A549 (cell line): ENCODE measurements around the gene LMNA. TPM values are rescaled to one million over a fixed set of nuclear protein-coding genes. Genes with fewer than 3 reads are reported as not detected.
A peak's percentile ranks its signal among the peaks of the same experiment; 100 is the strongest.
"Not testable (repeated sequence)": the region's sequence is repeated elsewhere in the genome, so short reads cannot be mapped to it uniquely, and the experiment has no call there.

Experiments
- ATAC-seq, 2 experiments: fragments of 200-7000 bp in 1 of 2; fragments of >200 bp in 1 of 2; cut with Nextera tagmentation in 1 of 2; cut with Tn5 transposase in 1 of 2; 3 replicates each; pipeline versions ENCODE4 v1.8.0 to v1.9.1; 2018 to 2020; ENCODE audit warnings: mild to moderate bottlenecking in 1 of 2, moderate library complexity in 1 of 2
- CTCF ChIA-PET: fragments of 300-600 bp; sonication (Branson Sonifier 250); formaldehyde crosslinking; extraction: SDS; loops from one replicate; lab custom pipeline; 2021; ENCODE audit warnings: antibody characterized with exemption, inconsistent platforms; lab: Yijun Ruan, JAX
- POLR2A ChIA-PET: fragments of 350-600 bp; formaldehyde crosslinking; extraction: SDS; loops from one replicate; lab custom pipeline; 2021; ENCODE audit warnings: antibody characterized with exemption, inconsistent platforms; lab: Yijun Ruan, JAX
- DNase-seq, 2 experiments: peaks; one replicate each; pipeline versions ENCODE4 v3.0.0 to v3.0.0-alpha.2; 2011 to 2016; ENCODE audit warnings: low read depth in 1 of 2, low spot score in 1 of 2
- FAIRE-seq: peaks from 2 replicates; lab custom pipeline; 2011; peaks lifted over from hg19 to GRCh38; lab: Jason Lieb, UNC
- H3K27ac ChIP-seq, 2 experiments: fragments of >200 bp; sonication (Bioruptor Twin); formaldehyde crosslinking; 3 replicates each; pipeline ENCODE4 v1.5.1; 2016 to 2017
- H3K4me1 ChIP-seq: fragments of >200 bp; sonication (Bioruptor Twin); formaldehyde crosslinking; 3 replicates; pipeline ENCODE4 v1.6.1; 2016
- H3K4me2 ChIP-seq: fragments of >200 bp; sonication (Bioruptor Twin); formaldehyde crosslinking; 3 replicates; pipeline ENCODE4 v1.6.1; 2016
- H3K4me3 ChIP-seq: fragments of >200 bp; sonication (Bioruptor Twin); formaldehyde crosslinking; 3 replicates; pipeline ENCODE4 v1.5.1; 2016
- H3K9me3 ChIP-seq: fragments of >200 bp; sonication (Bioruptor Twin); formaldehyde crosslinking; 3 replicates; pipeline ENCODE4 v1.6.1; 2016
- BHLHE40 ChIP-seq: IDR thresholded peaks from 2 replicates; pipeline ENCODE4 v1.6.1; 2012; ENCODE audit warnings: low read depth, low read length, inconsistent platforms
- CBX2 ChIP-seq: fragments of 200-600 bp; sonication (generic); IDR thresholded peaks from 2 replicates; pipeline ENCODE4 v1.6.1; 2016; ENCODE audit warnings: low read depth, mild to moderate bottlenecking, borderline replicate concordance
- CHD4 ChIP-seq: fragments of 200-600 bp; sonication (generic); IDR thresholded peaks from 2 replicates; pipeline ENCODE4 v1.6.1; 2016; ENCODE audit warnings: antibody characterized with exemption, mild to moderate bottlenecking, borderline replicate concordance
- EHMT2 ChIP-seq: fragments of 200-600 bp; sonication (generic); IDR thresholded peaks from 2 replicates; pipeline ENCODE4 v1.6.1; 2016; ENCODE audit warnings: antibody characterized with exemption, low read depth, mild to moderate bottlenecking, moderate library complexity
- FOXS1 ChIP-seq: fragments of 250-450 bp; sonication (Bioruptor Pico); IDR thresholded peaks from 2 replicates; pipeline ENCODE4 v1.5.0; 2020; ENCODE audit warnings: mild to moderate bottlenecking, moderate library complexity
- HDAC2 ChIP-seq: fragments of 200-600 bp; sonication (generic); IDR thresholded peaks from 2 replicates; pipeline ENCODE4 v1.6.1; 2016
- HEYL ChIP-seq: fragments of 250-450 bp; sonication (Bioruptor Pico); IDR thresholded peaks from 2 replicates; pipeline ENCODE4 v1.8.0; 2021; ENCODE audit warnings: mild to moderate bottlenecking, moderate library complexity
- HOXA7 ChIP-seq: fragments of 250-450 bp; sonication (Bioruptor Pico); IDR thresholded peaks from 2 replicates; pipeline ENCODE4 v1.5.0; 2020; ENCODE audit warnings: mild to moderate bottlenecking, moderate library complexity
- JUN ChIP-seq, 2 experiments: fragments of >200 bp; sonication (Bioruptor Twin); formaldehyde crosslinking; IDR thresholded peaks; 2 replicates in 1 of 2; 3 replicates in 1 of 2; pipeline ENCODE4 v1.6.1; 2016 to 2017
- JUNB ChIP-seq: fragments of >200 bp; sonication (Bioruptor Twin); formaldehyde crosslinking; IDR thresholded peaks from 2 replicates; pipeline ENCODE4 v1.6.1; 2016
- MAFK ChIP-seq: fragments of 450-650 bp; IDR thresholded peaks from 2 replicates; pipeline ENCODE4 v1.6.1; 2014; ENCODE audit not compliant: partially characterized antibody
- MAZ ChIP-seq: fragments of 150-350 bp; IDR thresholded peaks from 2 replicates; pipeline ENCODE4 v1.6.1; 2014; ENCODE audit warnings: antibody characterized with exemption, low read depth, low read length, borderline replicate concordance
- NFE2L2 ChIP-seq: fragments of 150-350 bp; conservative IDR thresholded peaks from 2 replicates; pipeline ENCODE4 v1.6.1; 2014; ENCODE audit warnings: low read length
- RARB ChIP-seq: fragments of 250-450 bp; sonication (Bioruptor Pico); IDR thresholded peaks from 2 replicates; pipeline ENCODE4 v1.8.0; 2021; ENCODE audit warnings: mild to moderate bottlenecking, moderate library complexity
- RCOR1 ChIP-seq: fragments of 150-350 bp; IDR thresholded peaks from 2 replicates; pipeline ENCODE4 v1.6.1; 2014; ENCODE audit warnings: antibody characterized with exemption, low read length, low read depth
- SREBF2 ChIP-seq: fragments of 450-650 bp; IDR thresholded peaks from 2 replicates; pipeline ENCODE4 v1.6.1; 2014; ENCODE audit warnings: mild to moderate bottlenecking, moderate library complexity
- TP53 ChIP-seq: fragments of 250-450 bp; sonication (Bioruptor Pico); IDR thresholded peaks from 2 replicates; pipeline ENCODE4 v1.5.0; 2021; ENCODE audit warnings: mild to moderate bottlenecking, moderate library complexity
- ZC3H11A ChIP-seq: fragments of 450-650 bp; IDR thresholded peaks from 2 replicates; pipeline ENCODE4 v1.6.1; 2014; ENCODE audit warnings: antibody characterized with exemption, mild to moderate bottlenecking
- ZNF302 ChIP-seq: fragments of 250-450 bp; sonication (Bioruptor Pico); IDR thresholded peaks from 2 replicates; pipeline ENCODE4 v1.9.0; 2021; ENCODE audit warnings: inconsistent platforms, mild to moderate bottlenecking, moderate library complexity
- WGBS: methylation state at CpG from one replicate; pipeline ENCODE4 v1.1.6; 2017; ENCODE audit errors: missing lambda C conversion rate; 5-methylcytosine and 5-hydroxymethylcytosine counted together
- polyA plus RNA-seq, 4 experiments: library from polyadenylated mRNA; depleted of rRNA in 3 of 4; stranded (reverse); fragments of >200 nt; fragmentation: RNase III in 1 of 4; extraction: RNeasy Plus Mini Kit Qiagen cat#74134 plus additional on column Dnase treatment in 1 of 4; gene quantifications; 2 replicates in 3 of 4; 3 replicates in 1 of 4; pipeline ENCODE4 v1.2.3, GENCODE V29; 2011 to 2017
- TF ChIP-seq, protein P1 (sequence below): fragments of 450-650 bp; IDR thresholded peaks from 2 replicates; pipeline ENCODE4 v1.6.1; 2014; ENCODE audit warnings: antibody characterized with exemption
- TF ChIP-seq, protein P2 (sequence below): fragments of 250-450 bp; sonication (Bioruptor Pico); IDR thresholded peaks from 2 replicates; pipeline ENCODE4 v1.5.0; 2021; ENCODE audit warnings: mild to moderate bottlenecking, moderate library complexity, borderline replicate concordance
- TF ChIP-seq, protein P3 (sequence below): fragments of >200 bp; sonication (Bioruptor Twin); formaldehyde crosslinking; IDR thresholded peaks from 3 replicates; pipeline ENCODE4 v1.6.1; 2016
- TF ChIP-seq, protein P4 (sequence below): IDR thresholded peaks from 2 replicates; pipeline ENCODE4 v1.6.1; 2012; ENCODE audit warnings: low read depth, borderline replicate concordance
- TF ChIP-seq, protein P5 (sequence below): IDR thresholded peaks from 2 replicates; pipeline ENCODE4 v1.6.1; 2012

LMNA gene
- polyA plus RNA-seq, 2 of the 4 experiments (the other 2 are of a cell fraction) = 214 to 286 TPM

DNA sequence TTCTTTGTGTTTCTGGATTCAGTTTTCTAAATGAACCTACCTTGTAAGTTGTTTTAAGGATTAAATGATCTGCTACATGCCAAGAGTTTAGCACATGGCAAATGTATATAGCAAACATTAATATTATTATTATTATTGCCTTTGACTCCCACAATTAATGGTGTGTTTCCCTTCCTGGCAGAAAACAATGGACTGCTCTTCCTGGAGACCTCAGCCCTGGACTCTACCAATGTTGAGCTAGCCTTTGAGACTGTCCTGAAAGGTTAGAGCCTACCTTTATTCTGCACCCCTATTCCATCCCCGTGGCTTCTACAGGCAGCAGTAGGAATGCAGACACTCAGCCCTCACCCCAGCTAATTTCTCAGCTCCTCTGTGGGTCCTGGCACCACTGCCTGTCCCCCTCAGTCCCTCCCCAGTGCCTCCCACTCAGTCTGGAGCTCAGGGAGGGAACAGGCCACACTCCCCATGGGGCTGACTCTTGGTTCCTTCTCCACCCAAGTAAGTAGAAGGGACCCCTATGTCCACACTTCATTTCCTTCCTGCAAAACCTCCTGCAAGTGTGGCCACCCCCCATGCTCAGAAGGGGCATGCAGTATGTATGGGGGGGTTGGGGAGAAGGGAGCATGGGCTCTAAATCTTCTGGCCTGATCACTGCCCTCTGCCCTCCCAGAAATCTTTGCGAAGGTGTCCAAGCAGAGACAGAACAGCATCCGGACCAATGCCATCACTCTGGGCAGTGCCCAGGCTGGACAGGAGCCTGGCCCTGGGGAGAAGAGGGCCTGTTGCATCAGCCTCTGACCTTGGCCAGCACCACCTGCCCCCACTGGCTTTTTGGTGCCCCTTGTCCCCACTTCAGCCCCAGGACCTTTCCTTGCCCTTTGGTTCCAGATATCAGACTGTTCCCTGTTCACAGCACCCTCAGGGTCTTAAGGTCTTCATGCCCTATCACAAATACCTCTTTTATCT lies 44.7 kb upstream of the LMNA start:
- ChIA-PET POLR2A (no interaction called here), CTCF (interaction anchor here (0.6 to 2.3 kb wide), 6 partner anchors 16 to 132 kb away, joined by 3 to 10 read pairs (median 3); partner anchors contain the start of gene LAMTOR2)
- no peak overlapping the region for H3K4me3 ChIP-seq

DNA sequence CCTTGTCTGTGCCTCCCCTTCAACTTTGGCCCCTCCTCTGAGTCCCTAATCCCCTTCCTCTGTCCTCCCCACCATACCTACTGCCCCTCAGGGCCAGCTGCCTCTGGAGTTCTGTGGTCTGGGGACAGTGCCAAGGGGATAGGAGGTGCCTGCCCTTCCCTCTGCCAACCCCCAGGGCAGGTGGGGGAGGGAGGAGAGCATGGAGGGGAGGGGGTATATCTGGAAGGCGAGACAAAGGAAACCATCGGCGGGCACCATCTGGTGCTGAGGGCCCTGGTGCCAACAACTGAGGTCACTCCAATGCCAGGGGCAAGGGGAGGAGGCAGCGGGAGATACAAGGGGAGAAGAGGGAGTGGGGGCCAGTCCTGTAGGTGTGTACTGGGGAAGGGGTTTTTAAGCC lies 44.0 kb upstream of the LMNA start:
- POLR2A ChIA-PET = no interaction called here
- Histone ChIP-seq H3K4me1 (no peaks in the 10 kb centered on the region; the same call in 2 of the 3 replicates), H3K27ac (peak overlapping the region in 1 of 2 experiments; percentile 21; a peak in 2 of 6 replicates), H3K4me2 (no peak overlapping the region), H3K4me3 (no peak overlapping the region), H3K9me3 (no peaks in the 10 kb centered on the region)
- WGBS = 81% methylated on average over 4 of the region's 4 CpGs
- TF ChIP-seq HOXA7 (CRISPR knock-in tag) (no peak), JUNB (no peak), JUN (IDR thresholded peaks at IDR 0.05) (no peak), MAZ (no peak), EHMT2 (no peak), RCOR1 (no peak), MAFK (no peak), HDAC2 (no peak), ZC3H11A (no peak), HEYL (no peak), ZNF302 (no peak), FOXS1 (no peak), NFE2L2 (no peak)
- TF ChIP-seq, protein P1, sequence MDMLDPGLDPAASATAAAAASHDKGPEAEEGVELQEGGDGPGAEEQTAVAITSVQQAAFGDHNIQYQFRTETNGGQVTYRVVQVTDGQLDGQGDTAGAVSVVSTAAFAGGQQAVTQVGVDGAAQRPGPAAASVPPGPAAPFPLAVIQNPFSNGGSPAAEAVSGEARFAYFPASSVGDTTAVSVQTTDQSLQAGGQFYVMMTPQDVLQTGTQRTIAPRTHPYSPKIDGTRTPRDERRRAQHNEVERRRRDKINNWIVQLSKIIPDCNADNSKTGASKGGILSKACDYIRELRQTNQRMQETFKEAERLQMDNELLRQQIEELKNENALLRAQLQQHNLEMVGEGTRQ = no peak
- DNase-seq (no peak), ATAC-seq (no peak), FAIRE-seq (no peak)
- CTCF ChIA-PET = interaction anchor here (1.7 to 2.3 kb wide), 2 partner anchors 133 to 154 kb away, joined by 4 to 10 read pairs; no protein-coding TSS in a partner anchor

More for the DNA sequence above, 44.7 kb upstream of the LMNA start:
- no peak for ATAC-seq
- TF ChIP-seq CBX2 = no peak
- TF ChIP-seq, protein P2, sequence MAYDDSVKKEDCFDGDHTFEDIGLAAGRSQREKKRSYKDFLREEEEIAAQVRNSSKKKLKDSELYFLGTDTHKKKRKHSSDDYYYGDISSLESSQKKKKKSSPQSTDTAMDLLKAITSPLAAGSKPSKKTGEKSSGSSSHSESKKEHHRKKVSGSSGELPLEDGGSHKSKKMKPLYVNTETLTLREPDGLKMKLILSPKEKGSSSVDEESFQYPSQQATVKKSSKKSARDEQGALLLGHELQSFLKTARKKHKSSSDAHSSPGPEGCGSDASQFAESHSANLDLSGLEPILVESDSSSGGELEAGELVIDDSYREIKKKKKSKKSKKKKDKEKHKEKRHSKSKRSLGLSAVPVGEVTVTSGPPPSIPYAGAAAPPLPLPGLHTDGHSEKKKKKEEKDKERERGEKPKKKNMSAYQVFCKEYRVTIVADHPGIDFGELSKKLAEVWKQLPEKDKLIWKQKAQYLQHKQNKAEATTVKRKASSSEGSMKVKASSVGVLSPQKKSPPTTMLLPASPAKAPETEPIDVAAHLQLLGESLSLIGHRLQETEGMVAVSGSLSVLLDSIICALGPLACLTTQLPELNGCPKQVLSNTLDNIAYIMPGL (CRISPR knock-in tag) = no peak
- TF ChIP-seq ZNF302 = no peak
- no peak for TF ChIP-seq BHLHE40
- TF ChIP-seq, protein P3, sequence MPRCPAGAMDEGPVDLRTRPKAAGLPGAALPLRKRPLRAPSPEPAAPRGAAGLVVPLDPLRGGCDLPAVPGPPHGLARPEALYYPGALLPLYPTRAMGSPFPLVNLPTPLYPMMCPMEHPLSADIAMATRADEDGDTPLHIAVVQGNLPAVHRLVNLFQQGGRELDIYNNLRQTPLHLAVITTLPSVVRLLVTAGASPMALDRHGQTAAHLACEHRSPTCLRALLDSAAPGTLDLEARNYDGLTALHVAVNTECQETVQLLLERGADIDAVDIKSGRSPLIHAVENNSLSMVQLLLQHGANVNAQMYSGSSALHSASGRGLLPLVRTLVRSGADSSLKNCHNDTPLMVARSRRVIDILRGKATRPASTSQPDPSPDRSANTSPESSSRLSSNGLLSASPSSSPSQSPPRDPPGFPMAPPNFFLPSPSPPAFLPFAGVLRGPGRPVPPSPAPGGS = no peak
- TF ChIP-seq TP53 (CRISPR knock-in tag) = no peak
- no peak for TF ChIP-seq EHMT2
- TF ChIP-seq JUNB = no peak
- no peak for TF ChIP-seq RARB (CRISPR knock-in tag)
- no peak for TF ChIP-seq CHD4
- TF ChIP-seq, protein P4, sequence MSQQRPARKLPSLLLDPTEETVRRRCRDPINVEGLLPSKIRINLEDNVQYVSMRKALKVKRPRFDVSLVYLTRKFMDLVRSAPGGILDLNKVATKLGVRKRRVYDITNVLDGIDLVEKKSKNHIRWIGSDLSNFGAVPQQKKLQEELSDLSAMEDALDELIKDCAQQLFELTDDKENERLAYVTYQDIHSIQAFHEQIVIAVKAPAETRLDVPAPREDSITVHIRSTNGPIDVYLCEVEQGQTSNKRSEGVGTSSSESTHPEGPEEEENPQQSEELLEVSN = no peak
- no peak for TF ChIP-seq HDAC2
- TF ChIP-seq, protein P5, sequence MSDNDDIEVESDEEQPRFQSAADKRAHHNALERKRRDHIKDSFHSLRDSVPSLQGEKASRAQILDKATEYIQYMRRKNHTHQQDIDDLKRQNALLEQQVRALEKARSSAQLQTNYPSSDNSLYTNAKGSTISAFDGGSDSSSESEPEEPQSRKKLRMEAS = no peak
- TF ChIP-seq MAZ = no peak
- no peak for TF ChIP-seq SREBF2
- TF ChIP-seq, all 56 proteins: peak for 0
- Histone ChIP-seq H3K27ac (peak overlapping the region in 1 of 2 experiments; percentile 21; a peak in 2 of 6 replicates), H3K4me1 (no peaks in the 10 kb centered on the region; the same call in 2 of the 3 replicates), H3K9me3 (no peaks in the 10 kb centered on the region), H3K4me2 (no peak overlapping the region)
- 78% methylated on average over 3 of the region's 3 CpGs for WGBS
- FAIRE-seq (no peak), DNase-seq (no peak)

DNA sequence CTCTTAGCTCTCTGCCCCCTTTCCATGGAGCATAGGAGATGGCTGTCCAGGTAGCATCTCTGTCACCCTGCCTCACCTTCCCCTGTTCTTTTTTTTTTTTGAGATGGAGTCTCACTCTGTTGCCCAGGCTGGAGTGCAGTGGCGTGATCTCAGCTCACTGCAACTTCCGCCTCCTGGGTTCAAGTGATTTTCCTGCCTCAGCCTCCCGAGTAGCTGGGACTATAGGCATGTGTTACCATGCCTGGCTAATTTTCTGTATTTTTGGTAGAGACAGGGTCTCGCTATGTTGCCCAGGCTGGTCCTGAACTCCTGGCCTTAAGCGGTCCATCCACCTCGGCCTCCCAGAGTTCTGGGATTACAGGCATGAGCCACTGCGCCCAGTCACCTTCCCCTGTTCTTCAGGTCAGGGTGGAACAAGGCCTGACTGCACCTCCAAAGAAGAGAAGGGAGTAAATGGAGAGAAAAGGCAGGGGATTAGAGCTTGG lies 43.1 kb upstream of the LMNA start:
- H3K4me1 ChIP-seq, H3K9me3 ChIP-seq, DNase-seq, FAIRE-seq, ATAC-seq, POLR2A ChIA-PET, H3K4me2 ChIP-seq, H3K4me3 ChIP-seq, H3K27ac ChIP-seq: not testable (repeated sequence)
- CTCF ChIA-PET = interaction anchor here (1.7 to 3.1 kb wide), 4 partner anchors 19 to 154 kb away, joined by 4 to 11 read pairs (median 8); no protein-coding TSS in a partner anchor
- WGBS = 82% methylated on average over 7 of the region's 7 CpGs
